UCSD-AML1 (cell line): Measurements from ENCODE around the gene SYNGR1.

ENCODE experiments used
- DNase-seq: peaks from one replicate; lab custom pipeline; 2025; ENCODE audit not compliant: unreplicated experiment; lab: John Stamatoyannopoulos, UW

The SYNGR1 gene

DNA sequence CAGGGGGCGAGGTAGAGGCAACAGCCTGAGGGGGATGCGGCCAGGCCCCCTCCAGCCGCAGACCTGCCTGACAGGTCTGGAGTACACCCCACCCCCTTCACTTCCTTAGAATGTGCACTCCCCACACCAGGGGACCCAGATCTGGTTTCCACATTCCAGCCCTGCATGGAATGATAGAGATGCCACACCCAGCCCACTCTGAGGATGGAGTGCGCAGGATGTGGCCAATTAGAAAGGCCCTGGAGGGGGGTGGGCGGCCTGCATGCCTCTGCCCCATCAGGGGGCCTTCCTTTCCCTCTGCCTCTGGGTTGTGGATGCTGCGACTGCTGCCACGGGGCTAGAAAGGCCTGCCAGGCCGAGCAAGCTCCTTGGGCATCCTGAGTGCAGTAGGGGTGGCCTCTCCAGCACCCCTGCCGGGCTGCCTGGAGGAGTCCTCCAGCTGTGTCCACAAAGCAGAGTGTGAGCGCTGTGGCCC is 78.8 kb downstream of the SYNGR1 start:
- no peak for DNase-seq

DNA sequence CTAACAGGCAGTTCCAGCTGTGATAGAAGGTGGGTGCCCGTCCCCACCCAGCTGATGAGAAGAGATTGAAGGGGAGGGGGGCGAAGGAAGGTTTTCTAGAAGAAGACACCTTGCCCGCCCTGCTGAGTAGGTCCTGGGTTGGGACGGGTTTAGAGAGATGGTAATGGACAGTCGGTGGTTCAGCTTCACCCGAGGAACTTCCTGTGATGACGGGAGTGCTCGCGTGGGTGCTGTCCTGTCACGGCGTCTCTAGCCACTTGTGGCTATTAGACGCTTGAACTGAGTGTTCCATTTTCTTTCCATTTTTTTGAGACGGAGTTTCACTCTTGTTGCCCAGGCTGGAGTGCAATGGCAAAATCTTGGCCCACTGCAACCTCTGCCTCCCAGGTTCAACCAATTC is 79.4 kb downstream of the SYNGR1 start:
- DNase-seq: no peak

DNA sequence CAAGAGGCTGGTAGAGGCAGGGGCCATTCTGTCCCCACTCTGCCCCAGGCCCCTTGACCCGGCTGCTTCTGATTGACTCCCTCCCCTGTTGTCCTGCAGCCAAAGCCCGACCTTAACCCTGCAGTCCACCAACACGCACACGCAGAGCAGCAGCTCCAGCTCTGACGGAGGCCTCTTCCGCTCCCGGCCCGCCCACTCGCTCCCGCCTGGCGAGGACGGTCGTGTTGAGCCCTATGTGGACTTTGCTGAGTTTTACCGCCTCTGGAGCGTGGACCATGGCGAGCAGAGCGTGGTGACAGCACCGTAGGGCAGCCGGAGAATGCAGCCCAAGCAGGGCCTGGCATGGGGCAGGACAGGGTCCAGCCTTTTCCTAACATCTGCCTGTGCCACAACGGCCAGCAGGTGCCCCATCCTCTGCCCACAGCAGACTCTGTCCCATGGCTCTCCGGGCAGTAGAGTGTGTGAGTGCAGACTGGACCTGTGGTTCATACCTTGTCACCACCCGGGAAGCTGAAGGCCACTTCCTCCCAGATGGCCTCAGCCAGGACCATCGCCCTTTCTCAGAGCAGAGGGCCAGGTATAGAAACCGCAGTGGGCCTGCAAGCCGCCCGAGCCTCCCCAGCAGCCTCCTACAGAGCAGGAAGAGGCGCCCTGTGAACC is 80.3 kb downstream of the SYNGR1 start:
- DNase-seq: no peak

DNA sequence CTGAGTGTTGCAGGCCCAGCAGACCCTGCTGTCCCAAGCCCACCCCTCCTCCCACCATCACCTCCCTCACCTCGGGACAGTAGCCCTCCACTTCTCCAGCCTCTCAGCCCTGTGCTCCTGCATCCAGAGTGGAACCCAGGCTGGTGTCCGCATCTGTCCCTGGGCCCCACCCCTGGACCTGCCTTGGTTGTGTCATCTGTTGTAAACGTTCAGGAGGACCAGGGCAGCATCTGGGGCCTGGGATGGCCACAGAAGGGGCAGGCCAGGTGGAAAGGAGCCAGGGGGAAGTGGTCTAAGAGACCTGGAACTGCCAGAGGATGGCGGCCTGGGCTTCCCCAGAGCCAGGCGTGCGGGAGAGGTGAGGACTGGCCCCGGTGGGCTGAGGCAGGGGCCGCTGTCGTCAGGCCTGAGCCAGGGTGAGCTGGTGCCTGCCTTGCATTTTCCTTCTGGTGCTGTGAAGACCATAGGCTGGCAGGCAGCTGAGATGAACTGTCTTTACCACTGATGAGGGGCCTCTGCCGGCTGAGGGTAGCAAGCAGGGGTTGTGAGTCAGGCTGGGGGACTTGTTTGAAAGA is 80.9 kb downstream of the SYNGR1 start:
- DNase-seq: no peak

DNA sequence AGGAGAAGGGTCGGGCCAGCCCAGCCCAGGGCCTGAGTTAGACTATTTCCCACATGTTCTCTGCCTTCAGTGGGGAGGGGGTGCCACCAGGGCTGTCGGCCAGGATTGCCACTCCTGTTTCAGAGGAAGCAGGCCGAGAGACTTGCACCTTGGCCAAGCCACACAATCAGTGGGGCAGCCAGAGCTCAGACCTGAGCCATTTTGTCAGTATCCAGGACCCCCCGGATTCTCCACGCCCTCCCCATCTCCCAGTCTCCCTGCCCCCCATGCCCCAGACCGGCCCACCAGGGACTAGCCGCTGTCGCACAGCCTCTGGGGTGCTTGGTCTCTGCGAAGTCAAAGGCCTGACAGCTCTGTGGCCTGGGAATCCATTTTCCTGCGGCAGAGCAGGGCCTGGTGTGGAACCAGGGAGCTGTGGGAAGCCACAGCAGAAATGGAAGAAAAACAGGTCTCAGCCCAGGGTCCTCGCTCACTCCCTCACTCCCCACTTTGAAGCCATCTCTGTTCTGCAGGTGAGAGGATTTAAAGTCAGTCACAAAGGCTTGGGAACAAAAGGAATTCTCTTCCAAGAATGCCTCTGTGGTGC is 81.5 kb downstream of the SYNGR1 start:
- DNase-seq: no peak

DNA sequence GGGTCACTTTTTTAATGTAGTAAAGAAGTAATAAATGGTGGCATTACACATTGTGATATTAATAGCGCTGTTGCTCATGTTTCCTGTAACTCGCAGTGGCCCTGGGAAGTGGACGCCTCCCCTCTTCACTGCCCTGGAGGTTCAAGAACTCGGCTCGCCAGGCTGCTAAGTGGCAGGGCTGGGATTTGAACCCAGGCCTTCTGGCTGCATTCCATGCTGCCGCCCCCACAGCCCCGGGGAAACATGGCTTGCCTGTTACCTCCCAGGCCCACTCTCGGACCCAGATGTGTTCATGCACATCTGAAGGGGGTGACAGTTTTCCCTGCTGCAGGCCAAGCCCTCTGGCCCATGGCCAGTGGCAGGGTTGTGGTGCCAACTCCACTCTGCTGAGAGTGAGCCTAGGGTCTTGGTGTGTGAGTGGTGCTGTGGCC is 82.0 kb downstream of the SYNGR1 start:
- no peak for DNase-seq

DNA sequence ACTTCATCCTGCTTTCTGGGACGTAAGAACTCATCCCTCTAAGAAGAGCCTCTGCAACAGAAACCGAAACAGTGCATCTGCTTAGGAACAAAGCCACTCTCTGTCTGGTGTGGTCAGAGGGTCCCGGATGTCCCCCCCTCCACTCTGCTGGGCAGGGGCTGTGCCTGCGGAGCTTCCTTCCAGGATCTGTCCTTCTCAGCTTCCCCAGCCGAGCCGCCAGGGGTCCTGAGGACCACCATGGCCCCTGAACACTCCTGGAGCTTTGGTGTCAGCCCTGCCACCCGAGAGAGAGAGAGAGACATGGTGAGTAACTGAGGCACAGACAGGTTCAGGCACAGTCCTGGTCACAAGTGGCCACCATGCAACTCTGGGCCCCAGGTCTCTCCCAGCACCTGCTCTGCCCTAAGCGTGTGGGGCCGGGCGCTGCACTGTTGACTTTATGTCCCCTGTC is 82.6 kb downstream of the SYNGR1 start:
- DNase-seq: no peak

DNA sequence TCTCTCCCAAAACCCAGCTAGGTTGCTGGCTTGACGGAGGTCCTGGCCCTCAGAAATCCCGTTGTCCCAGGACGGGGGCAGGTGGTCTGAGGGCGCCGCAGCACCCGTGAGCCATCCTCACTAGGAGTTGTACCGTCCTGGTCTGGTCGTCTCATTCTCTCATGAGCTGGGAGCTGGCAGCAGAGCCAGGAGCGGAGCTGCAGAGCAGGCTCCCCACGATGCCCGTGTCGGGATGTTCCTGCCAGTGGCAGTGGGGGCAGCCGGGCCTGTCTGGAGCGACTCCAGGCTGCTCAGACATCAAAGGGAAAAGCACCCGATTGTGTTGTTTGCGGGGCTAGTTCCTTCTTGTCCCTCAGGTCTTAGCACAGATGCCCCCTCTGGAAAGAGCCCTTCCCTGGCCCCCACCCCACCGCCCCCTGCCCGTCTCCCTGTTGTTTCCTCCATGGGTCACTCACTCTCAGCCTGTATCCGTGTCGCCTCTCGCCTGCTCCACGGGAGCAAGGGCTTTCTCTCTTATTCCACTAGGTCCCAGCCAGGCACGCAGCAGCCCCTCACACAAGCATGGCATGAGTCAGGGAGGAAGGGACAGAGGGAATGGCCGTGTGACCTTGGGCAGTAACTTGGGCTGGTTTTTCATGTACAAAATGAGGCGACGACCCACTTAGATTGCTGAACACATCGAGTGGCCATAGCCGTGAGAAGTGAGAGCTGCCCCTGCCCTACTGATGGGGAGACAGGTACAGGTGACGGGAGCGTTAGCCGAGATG is 83.9 kb downstream of the SYNGR1 start:
- DNase-seq: no peak

DNA sequence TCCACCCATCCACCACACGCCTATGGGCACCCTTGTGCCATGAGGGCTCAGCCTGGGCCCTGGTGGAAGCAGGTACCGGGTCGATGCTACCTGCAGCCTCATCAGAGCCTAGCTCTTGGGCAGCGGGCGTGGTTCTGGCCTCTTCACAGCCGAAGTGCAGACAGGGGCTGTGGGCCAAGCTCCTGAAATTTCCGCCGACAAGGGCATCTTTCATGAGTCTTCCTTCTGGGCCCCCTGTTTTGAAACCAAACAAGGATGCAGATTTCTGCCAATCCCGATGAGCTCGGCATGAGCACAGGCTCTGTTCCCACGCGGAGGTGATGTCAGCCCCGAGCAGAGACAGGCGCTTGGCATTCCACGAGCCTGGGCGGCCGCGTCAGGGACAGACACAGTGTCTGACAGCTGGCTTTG is 84.5 kb downstream of the SYNGR1 start:
- no peak for DNase-seq

DNA sequence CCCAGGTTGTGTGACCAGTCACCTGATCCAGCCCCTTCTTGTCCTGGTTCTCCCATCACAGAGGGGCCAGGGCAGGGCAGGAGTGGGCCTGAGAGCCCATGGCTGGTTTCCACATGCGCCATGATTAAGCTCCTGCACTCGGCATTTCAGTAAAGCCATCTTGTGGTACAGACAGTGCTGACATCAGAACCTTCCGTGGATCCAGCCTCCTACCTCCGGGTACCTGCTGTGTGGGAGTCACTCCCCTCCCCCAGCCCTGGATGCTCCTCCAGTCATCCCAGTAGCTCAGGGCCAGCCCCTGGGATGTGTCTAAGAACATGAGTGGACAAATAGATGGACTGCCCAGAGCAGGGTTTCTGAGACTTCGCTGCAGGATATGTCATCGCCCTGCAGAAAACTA is 84.9 kb downstream of the SYNGR1 start:
- DNase-seq: no peak
